Mesenteric fat pad (tissue), 1 donor: ENCODE measurements around the gene GNG12. TPM values are rescaled to one million over a fixed set of nuclear protein-coding genes. Genes with fewer than 3 reads are reported as not detected.

Experiments used
- DNase-seq: peaks from one replicate; pipeline ENCODE4 v3.0.0-alpha.2; 2020; ENCODE audit warnings: low spot score
- long read RNA-seq: library from polyadenylated mRNA; unstranded; transcript quantifications from one replicate; pipeline ENCODE4 v2.0.0, GENCODE V29; 2020
- total RNA-seq: library from RNA; stranded (reverse); fragmentation: NEBNext Ultra II Directional; extraction: Animal tissue kit (Norgen Biotek cat#: 25700); gene quantifications from one replicate; pipeline ENCODE4 v1.2.1, GENCODE V29; 2021
- donor health status: DM: yes; HTN: yes; CAD: no.

Gene GNG12
- total RNA-seq: 128 TPM
- long read RNA-seq, full-length matches to known transcripts: 310 of 377 reads
- long read RNA-seq, partial matches to known transcripts: 28 of 377 reads
- long read RNA-seq, other reads (novel, unspliced or antisense): 39 of 377 reads

GRCh38 chr1:67832737-67833601 lies at the start of gene GNG12:
GNG12 (minus strand) TSS chr1:67833467; CDS start chr1:67707686, 125,781 bp downstream.
- DNase-seq: peak; percentile 92

- no peak for DNase-seq
These were observed 49.1 kb upstream of the GNG12 start for GRCh38 chr1:67882196-67882958.

DNA sequence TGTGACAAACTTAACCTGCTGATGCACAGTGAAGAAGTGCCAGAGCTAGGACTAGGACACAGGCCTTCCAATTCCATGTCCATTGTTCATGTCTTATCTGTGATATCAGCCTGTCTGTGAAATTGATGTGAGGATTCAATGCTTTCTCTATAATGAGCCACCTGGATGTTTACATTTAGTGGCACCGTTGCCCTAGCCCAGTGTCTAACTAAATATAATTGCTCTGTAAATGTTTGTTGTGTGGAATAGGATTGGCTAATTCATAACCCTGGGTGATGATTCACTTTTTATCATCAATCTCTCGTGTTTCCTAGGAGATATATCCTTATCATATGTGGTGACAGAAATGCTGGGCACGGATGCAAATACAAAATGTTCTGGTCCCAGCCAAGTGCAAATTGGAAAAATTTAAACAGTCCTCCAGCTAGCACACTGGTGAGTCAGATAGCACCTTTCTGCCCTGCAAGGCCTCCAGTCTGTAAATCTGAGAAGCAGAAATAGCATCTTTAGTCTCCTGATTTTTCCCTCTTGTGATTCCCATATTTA lies 46.9 kb upstream of the GNG12 start:
- DNase-seq: no peak

DNA sequence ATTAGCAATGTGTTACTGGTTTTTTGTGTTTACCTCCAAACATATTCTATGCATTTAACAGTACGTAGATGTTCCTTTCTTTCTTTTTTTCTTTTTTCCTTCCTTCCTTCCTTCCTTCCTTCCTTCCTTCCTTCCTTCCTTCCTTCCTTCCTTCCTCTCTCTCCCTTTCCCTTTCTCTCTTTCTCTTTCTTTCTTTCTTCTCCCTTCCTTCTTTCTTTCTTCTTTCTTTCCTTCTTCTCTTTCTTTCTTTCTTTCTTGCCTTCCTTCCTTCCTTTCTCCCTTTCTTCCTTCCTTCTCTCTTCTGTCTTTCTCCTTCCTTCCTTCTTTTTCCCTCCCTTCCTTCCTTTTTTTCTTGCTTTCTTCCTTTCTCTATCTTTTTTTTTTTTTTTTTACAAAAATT lies 46.2 kb upstream of the GNG12 start:
- no peak for DNase-seq

- no peak for DNase-seq
These were observed 41.3 kb upstream of the GNG12 start for GRCh38 chr1:67874501-67875111.

- DNase-seq: no peak
These were observed 36.0 kb upstream of the GNG12 start for GRCh38 chr1:67869233-67869632.

DNA sequence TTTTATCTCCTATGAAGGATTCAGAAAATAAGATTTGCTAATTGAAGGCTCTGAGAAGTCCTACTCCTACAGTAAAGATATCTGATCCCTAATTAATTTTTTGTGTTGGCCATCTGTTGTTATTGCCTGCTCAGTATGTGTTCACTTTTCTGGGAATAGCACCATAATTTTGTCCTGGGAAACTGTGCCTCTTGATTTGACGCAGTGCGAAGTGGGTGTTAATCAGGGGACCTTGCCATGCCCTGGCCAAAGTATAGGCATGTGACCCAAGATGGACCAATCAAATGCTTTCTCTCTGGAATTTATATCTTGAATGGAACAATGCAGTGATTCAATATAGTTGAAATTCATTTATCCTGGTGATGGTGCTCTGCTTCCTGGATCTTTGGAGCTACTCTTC lies 30.4 kb upstream of the GNG12 start:
- no peak for DNase-seq

GRCh38 chr1:67862685-67863084 lies 29.4 kb upstream of the GNG12 start:
- DNase-seq: no peak

DNA sequence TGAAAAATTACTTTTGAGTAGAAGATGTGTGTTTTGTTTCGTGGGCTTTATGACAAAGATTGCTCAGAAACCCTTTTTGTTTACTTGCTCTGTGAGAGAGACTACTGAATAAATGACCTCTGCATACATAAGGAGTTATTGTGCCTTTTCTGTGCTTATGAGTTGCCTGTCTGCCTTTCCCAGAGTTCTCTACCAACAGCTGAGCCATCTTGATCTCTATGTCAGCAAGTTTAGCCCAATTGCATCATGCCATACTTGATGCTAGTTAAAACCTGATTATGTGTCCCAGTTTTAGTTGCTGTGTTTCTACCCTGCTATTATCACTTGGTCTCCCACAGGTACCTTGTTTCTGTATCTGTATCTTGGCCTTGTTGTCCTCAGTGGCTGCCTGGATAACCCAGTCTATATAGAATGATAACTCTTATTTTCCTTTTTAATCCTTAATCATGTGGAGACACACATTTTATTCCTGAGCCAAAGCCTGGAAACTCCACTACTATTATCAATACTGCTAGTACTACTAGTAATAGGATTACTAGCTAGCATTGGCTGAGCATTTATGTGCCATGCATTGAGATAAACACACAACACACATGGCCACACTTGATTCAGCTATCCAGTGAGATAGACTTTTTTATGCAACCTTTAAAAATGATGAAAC lies 28.7 kb upstream of the GNG12 start:
- no peak for DNase-seq

GRCh38 chr1:67860776-67861175 lies 27.5 kb upstream of the GNG12 start:
- DNase-seq: no peak

GRCh38 chr1:67856921-67857320 lies 23.7 kb upstream of the GNG12 start:
- DNase-seq: no peak

- DNase-seq: no peak
These were observed 22.7 kb upstream of the GNG12 start for GRCh38 chr1:67855961-67856360.

DNA sequence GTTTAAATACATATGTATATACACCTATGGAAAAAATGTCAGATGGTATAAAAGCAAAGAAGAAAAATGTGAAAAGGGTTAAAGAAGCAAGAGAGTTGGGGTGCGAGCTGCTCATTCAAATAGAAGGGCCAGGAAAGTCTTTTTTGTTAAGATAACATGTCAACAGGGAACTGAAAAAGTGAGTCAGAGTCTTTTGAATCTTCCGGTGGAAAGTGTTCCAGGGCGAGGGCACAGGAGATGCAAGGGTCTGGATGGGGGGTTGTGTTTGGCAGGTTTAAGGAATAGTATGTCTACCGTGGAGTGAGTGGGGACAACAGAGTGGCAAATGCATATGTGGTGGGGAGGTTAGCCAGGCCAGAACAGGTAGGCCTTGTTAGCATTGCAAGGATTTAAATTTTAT lies 22.2 kb upstream of the GNG12 start:
- no peak for DNase-seq

DNA sequence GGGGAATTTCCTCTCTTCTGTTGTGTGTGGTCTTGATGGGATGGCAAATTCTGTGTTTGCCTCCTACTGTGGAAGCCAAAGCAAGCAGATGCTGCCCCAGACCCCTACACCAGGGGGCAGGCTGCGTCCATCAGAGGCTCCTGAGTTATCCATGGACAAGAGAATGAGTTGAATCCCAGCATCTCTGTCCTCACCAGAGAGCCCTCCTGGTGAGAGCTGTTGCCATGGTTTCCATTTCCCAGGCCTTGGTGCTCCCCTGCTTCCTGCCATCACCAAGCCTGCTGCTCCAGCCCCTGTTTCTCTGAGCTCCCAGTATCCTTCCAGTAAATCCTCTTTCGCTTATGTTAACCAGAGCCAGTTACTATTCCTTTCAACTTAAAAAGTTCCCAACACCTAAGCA lies 20.4 kb upstream of the GNG12 start:
- DNase-seq: no peak

DNA sequence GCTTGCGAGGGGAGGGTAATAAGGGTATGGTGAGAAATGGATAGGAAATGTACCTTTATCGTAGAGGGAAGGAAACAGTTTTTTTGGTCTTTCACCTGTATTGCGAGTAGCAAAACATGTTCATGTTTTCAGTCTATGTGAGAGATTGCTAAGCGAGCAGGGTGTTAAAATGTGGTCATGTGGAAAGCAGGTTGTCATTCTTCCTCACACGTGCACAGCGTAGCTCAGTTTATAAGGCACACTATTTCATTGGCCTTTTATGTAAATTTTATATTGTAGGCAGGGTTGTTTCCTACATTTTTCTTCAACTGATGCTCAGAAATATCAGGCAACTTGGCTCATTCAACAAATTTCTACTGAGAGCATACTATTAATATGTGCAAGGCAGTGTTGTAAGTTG lies 18.5 kb upstream of the GNG12 start:
- DNase-seq: no peak

DNA sequence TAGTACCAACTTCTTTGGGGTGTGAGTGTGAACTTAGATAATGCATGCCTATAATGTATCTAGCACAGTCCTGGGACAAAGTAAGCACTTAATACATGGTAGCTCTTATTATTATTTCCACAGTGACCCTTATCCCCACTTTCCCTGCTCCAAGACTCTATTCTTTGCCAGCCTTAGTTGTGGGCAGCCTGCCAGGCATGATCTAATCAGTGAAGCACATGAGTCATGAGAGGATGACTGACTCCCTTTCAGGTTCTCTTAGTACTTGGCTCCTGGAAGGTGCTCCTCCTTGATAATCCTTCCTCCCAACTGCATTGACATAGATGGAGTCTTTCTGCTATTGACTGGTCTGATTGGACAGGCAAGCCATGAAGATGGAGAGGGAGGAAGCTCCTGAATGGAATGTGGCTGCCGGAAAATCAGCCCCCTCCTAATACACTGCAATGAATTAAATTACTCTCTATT lies 17.4 kb upstream of the GNG12 start:
- DNase-seq: peak; percentile 92

DNA sequence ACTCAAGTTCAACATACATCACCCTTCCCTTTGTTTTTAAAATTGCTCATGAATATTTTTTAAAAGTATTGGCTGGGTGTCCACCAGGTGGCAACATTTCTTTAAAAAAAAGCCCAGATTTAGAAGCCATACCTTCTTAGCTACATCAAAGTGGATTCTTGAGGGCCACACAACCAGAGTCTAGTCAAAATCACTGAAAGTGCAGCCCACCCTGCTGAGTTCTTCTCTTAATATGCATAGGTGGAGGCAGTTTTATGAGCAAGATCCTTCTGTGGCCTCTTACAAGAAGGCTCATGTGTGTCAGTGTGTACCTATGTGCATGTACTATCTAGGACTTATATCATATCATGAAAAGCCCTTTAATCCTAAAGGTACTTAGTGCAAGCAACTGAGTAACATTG lies 16.9 kb upstream of the GNG12 start:
- DNase-seq: no peak

DNA sequence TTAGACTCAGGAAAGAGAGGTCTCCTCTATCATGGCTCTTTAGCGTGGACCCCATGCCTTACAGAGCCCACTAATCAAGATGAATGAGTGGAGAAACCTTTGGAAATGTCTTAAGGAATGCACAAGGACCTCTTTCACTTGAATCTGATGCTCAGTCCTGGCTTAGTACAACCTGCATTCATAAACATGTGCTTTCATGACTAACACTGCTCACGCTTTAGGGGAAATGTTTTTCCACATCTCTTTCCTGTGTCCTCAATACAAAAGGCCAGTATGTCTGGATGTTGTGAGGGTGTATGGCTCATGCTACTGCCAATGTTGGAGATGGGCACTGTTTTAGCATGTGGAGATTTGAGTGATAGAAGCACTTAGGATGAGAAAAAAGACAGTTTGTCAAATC lies 14.2 kb upstream of the GNG12 start:
- no peak for DNase-seq

- DNase-seq: no peak
These were observed 13.3 kb upstream of the GNG12 start for GRCh38 chr1:67846538-67846937.

GRCh38 chr1:67844988-67845387 lies 11.7 kb upstream of the GNG12 start:
- no peak for DNase-seq

DNA sequence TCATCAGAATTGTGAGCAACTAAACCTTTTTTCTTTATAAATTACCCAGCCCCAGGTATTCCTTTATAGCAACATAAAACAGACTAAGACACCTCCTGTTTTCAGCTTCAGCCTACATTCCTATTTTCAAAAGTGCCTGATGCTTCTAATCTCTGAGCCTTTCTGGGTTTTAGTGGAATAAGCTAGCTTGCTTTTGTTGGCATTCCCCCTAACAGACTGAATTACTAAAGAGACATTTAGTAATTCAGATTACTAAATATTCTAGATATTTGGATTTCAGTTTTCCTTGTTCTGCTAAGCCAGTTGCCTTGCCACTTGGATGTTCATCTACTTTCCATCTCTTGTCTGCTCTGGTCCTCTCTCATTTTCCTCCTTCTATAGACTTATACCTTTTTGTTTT lies 10.5 kb upstream of the GNG12 start:
- no peak for DNase-seq
